Neural progenitor cell (in vitro differentiated cells): ENCODE measurements around the gene PEX14. TPM values are rescaled to one million over a fixed set of nuclear protein-coding genes. Genes with fewer than 3 reads are reported as not detected.

ENCODE experiments used
- DNase-seq: peaks from one replicate; pipeline ENCODE4 v3.0.0-alpha.2; 2016; ENCODE audit warnings: low spot score
- H2AFZ ChIP-seq: fragments of 200-600 bp; sonication (generic); replicated peaks from 2 replicates; pipeline ENCODE4 v1.6.1; 2016; ENCODE audit warnings: antibody characterized with exemption
- H3F3A ChIP-seq: fragments of 200-600 bp; sonication (generic); 2 replicates; pipeline ENCODE4 v1.6.1; 2016; ENCODE audit warnings: antibody characterized with exemption, low read depth
- H3K27ac ChIP-seq: fragments of 200-600 bp; sonication (generic); 2 replicates; pipeline ENCODE4 v1.5.1; 2016; ENCODE audit warnings: mild to moderate bottlenecking
- H3K27me3 ChIP-seq: fragments of 200-600 bp; sonication (generic); 2 replicates; pipeline ENCODE4 v1.6.1; 2016; ENCODE audit warnings: mild to moderate bottlenecking, moderate library complexity
- H3K36me3 ChIP-seq: fragments of 200-600 bp; sonication (generic); 2 replicates; pipeline ENCODE4 v1.5.1; 2016
- H3K4me1 ChIP-seq: fragments of 200-600 bp; sonication (generic); 2 replicates; pipeline ENCODE4 v1.6.1; 2016; ENCODE audit warnings: mixed run types
- H3K4me2 ChIP-seq: fragments of 200-600 bp; sonication (generic); 2 replicates; pipeline ENCODE4 v1.6.1; 2016
- H3K4me3 ChIP-seq: fragments of 200-600 bp; sonication (generic); 2 replicates; pipeline ENCODE4 v1.5.1; 2016
- H3K79me2 ChIP-seq: fragments of 200-600 bp; sonication (generic); 2 replicates; pipeline ENCODE4 v1.6.1; 2016; ENCODE audit warnings: low read depth
- H3K9ac ChIP-seq: fragments of 200-600 bp; sonication (generic); 2 replicates; pipeline ENCODE4 v1.6.1; 2016
- H3K9me3 ChIP-seq: fragments of 200-600 bp; sonication (generic); 2 replicates; pipeline ENCODE4 v1.5.1; 2016; ENCODE audit warnings: low read depth
- H4K20me1 ChIP-seq: fragments of 200-600 bp; sonication (generic); 2 replicates; pipeline ENCODE4 v1.6.1; 2016; ENCODE audit warnings: low read depth
- H3K27ac Mint-ChIP-seq: 3 replicates; pipeline ENCODE4 v1.8.0; 2021; ENCODE audit warnings: mixed read lengths
- H3K27me3 Mint-ChIP-seq: 2 replicates; pipeline ENCODE4 v1.8.0; 2022; ENCODE audit warnings: low read depth, mild to moderate bottlenecking, inconsistent platforms, moderate library complexity, mixed read lengths; ENCODE audit not compliant: insufficient read depth
- H3K36me3 Mint-ChIP-seq: 3 replicates; pipeline ENCODE4 v1.8.0; 2021; ENCODE audit warnings: mixed read lengths
- H3K4me1 Mint-ChIP-seq: 3 replicates; pipeline ENCODE4 v1.8.0; 2021; ENCODE audit warnings: mixed read lengths
- H3K4me3 Mint-ChIP-seq: 3 replicates; pipeline ENCODE4 v1.8.0; 2021; ENCODE audit warnings: mild to moderate bottlenecking, moderate library complexity, mixed read lengths
- H3K9me3 Mint-ChIP-seq: 3 replicates; pipeline ENCODE4 v1.8.0; 2020; ENCODE audit warnings: mixed read lengths
- EZH2 ChIP-seq: fragments of 200-600 bp; sonication (generic); IDR thresholded peaks from 2 replicates; pipeline ENCODE4 v1.6.1; 2017; ENCODE audit warnings: antibody characterized with exemption, mild to moderate bottlenecking, moderate library complexity
- EZH2phosphoT487 ChIP-seq: fragments of 200-600 bp; sonication (generic); IDR thresholded peaks from 2 replicates; pipeline ENCODE4 v1.6.1; 2017; ENCODE audit warnings: antibody characterized with exemption
- total RNA-seq: library from RNA; depleted of rRNA; stranded (reverse); fragments of >200 nt; gene quantifications from 2 replicates; pipeline ENCODE4 v1.2.3, GENCODE V29; 2015; ENCODE audit warnings: low replicate concordance
- TF ChIP-seq, protein P1 (sequence below): fragments of 200-600 bp; sonication (generic); IDR thresholded peaks from 2 replicates; pipeline ENCODE4 v1.5.1; 2017; ENCODE audit warnings: antibody characterized with exemption, mild to moderate bottlenecking

The PEX14 gene
- total RNA-seq, 1 donor from 2014 or later: 9.3 TPM

DNA sequence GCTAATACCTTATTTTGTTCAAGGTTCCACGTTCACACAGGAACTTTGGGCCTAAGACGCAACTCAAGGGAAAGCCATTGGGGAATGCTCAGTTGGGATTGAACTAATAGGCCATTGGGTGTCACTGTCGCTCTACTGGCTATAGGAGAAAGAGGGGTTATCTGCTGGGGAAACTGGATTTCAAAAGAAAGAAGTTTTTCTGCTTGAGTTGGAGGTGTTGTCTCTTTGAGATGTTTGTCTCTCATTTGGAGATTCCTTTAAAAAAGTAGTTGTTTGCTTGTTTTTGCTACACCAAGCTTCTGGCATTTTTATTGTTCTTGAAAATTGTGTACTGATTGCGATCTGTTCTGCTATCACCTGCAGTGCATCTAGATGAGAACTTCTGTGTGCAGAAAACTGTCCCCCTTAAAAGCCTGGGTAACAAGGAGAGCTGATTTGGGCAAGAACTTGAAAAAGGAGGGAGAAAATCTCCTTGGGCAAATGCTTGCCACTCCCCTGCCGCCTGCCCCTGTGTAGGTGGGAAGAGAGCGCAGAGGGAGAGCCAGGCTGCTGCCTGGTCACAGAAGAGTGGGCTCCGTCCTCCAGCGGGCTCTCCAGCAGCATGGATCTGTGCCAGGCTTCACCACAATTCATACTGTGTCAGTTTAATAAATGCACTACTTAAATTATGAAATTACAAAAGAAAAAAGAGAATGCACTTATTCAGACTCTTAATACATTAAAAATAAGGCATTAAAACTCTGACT lies 39.9 kb downstream of the PEX14 start:
- peaks cover 76% of the 10 kb centered on the region for H3K79me2 ChIP-seq
- peaks cover 2% of the 10 kb centered on the region for H3K36me3 Mint-ChIP-seq
- H3K9me3 Mint-ChIP-seq: no peaks in the 10 kb centered on the region
- peaks cover 42% of the 10 kb centered on the region for H3K4me1 ChIP-seq
- H3K4me2 ChIP-seq: no peak overlapping the region
- peak; percentile 76 for DNase-seq
- TF ChIP-seq EZH2 (no peak), EZH2phosphoT487 (no peak)
- TF ChIP-seq, protein P1, sequence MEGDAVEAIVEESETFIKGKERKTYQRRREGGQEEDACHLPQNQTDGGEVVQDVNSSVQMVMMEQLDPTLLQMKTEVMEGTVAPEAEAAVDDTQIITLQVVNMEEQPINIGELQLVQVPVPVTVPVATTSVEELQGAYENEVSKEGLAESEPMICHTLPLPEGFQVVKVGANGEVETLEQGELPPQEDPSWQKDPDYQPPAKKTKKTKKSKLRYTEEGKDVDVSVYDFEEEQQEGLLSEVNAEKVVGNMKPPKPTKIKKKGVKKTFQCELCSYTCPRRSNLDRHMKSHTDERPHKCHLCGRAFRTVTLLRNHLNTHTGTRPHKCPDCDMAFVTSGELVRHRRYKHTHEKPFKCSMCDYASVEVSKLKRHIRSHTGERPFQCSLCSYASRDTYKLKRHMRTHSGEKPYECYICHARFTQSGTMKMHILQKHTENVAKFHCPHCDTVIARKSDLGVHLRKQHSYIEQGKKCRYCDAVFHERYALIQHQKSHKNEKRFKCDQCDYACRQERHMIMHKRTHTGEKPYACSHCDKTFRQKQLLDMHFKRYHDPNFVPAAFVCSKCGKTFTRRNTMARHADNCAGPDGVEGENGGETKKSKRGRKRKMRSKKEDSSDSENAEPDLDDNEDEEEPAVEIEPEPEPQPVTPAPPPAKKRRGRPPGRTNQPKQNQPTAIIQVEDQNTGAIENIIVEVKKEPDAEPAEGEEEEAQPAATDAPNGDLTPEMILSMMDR: peak; percentile 76
- peaks cover 85% of the 10 kb centered on the region for H3K4me1 Mint-ChIP-seq
- no peaks in the 10 kb centered on the region for H3K27me3 ChIP-seq
- H3K4me3 ChIP-seq: no peak overlapping the region
- no peaks in the 10 kb centered on the region for H3K36me3 ChIP-seq
- H3K27me3 Mint-ChIP-seq: peaks cover 8% of the 10 kb centered on the region
- no peak overlapping the region for H2AFZ ChIP-seq
- no peak overlapping the region for H3K4me3 Mint-ChIP-seq
- H3K27ac Mint-ChIP-seq: no peak overlapping the region
- H3K9ac ChIP-seq: no peak overlapping the region
- no peak overlapping the region for H3K27ac ChIP-seq
- peaks cover 83% of the 10 kb centered on the region for H4K20me1 ChIP-seq
- peaks cover 24% of the 10 kb centered on the region for H3F3A ChIP-seq
- H3K9me3 ChIP-seq: no peaks in the 10 kb centered on the region

DNA sequence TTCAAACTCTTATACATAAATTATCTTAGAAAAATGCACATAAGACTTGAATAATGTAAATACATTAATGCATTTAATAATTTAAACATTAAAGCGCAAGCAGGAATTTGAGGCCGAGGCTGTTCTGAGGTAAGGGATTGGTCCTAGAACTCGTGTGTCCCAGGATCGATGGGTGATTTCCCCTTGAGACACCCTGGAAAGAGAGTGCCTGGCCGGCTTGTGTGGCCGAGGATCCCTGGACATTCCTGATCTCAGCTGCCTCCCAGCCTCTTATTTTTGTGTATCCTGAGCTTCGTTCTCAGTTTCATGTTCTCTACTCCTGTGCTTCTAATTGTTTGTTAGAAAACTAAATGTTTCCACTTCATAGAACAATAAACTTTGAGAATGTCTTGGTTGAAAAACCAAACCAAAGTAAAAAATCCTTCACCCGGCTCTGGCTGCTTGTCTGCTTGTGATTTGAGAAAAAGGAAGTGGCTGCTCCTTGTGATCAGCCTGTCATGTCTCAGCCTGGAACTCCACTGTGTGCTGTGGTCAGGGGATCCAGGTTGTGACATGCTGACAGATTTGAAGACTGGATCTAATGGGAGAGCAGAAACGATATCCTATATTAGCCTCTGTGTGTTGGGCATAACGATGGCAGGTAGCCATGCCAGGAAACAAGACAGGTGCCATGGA lies 40.7 kb downstream of the PEX14 start:
- Mint-ChIP-seq H3K36me3 (peaks cover 2% of the 10 kb centered on the region), H3K27me3 (peaks cover 9% of the 10 kb centered on the region), H3K4me1 (peaks cover 78% of the 10 kb centered on the region), H3K9me3 (no peaks in the 10 kb centered on the region), H3K4me3 (no peak overlapping the region), H3K27ac (no peak overlapping the region)
- TF ChIP-seq EZH2: no peak
- TF ChIP-seq EZH2phosphoT487: no peak
- TF ChIP-seq, protein P1: no peak
- Histone ChIP-seq H3F3A (peaks cover 26% of the 10 kb centered on the region), H3K36me3 (no peaks in the 10 kb centered on the region), H3K79me2 (peaks cover 76% of the 10 kb centered on the region), H3K4me3 (no peak overlapping the region), H3K4me1 (peaks cover 37% of the 10 kb centered on the region), H3K4me2 (no peak overlapping the region), H4K20me1 (peaks cover 83% of the 10 kb centered on the region), H2AFZ (no peak overlapping the region), H3K9me3 (no peaks in the 10 kb centered on the region), H3K27me3 (no peaks in the 10 kb centered on the region), H3K27ac (no peak overlapping the region), H3K9ac (no peak overlapping the region)
- no peak for DNase-seq

DNA sequence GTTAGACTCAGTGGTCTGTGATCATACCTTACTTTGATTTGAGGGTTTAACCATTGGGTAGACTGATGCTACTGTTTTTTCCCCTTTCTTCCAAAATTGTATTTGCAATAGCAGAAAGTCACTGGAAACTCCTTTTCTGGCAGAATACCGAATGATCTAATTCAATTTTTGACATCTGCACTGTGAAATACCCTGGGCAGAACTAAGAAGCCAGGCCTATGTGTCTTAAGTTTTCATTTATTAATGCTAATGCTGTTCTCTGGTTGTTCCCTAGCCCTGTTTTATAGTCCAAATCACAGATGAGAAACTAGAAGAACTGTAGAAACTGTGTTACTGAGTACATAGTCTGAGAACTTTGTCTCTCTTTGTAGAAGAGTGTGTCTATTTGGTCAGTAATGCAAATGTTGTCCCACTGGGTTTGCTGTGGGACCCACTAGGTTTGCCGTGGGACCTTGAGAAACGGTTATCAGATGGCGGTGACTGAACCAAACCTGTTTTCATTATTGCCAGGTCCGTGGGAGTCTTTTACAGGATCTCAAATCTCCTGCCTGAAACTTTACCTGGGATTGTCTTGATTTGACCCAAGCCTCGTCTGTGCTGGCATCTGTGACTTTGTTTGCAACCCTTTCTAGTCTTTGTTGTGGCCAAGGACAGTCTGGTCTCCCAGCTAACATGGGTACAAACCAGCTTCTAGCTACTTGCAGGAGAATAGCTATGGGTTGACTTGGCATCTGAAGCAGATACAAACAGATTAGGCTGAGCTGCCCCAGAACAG lies 41.4 kb downstream of the PEX14 start:
- TF ChIP-seq, protein P1: no peak
- TF ChIP-seq EZH2phosphoT487: no peak
- TF ChIP-seq EZH2: no peak
- Mint-ChIP-seq H3K4me3 (no peak overlapping the region), H3K27me3 (peaks cover 7% of the 10 kb centered on the region)

More for the DNA sequence above, 41.4 kb downstream of the PEX14 start:
- Histone ChIP-seq H3F3A (peaks cover 26% of the 10 kb centered on the region), H2AFZ (no peak overlapping the region), H3K4me3 (no peak overlapping the region), H3K9me3 (no peaks in the 10 kb centered on the region), H3K9ac (no peak overlapping the region), H3K27me3 (no peaks in the 10 kb centered on the region), H3K36me3 (no peaks in the 10 kb centered on the region), H3K4me1 (peaks cover 37% of the 10 kb centered on the region), H3K79me2 (peaks cover 77% of the 10 kb centered on the region), H4K20me1 (peaks cover 84% of the 10 kb centered on the region), H3K4me2 (no peak overlapping the region), H3K27ac (no peak overlapping the region)
- DNase-seq: no peak
- Mint-ChIP-seq H3K27ac (peak overlapping the region; percentile 62), H3K9me3 (no peaks in the 10 kb centered on the region), H3K36me3 (no peaks in the 10 kb centered on the region), H3K4me1 (peaks cover 71% of the 10 kb centered on the region)
